HepG2 (cell line): Measurements from ENCODE around the gene GLB1L. TPM values are rescaled to one million over a fixed set of nuclear protein-coding genes. Genes with fewer than 3 reads are reported as not detected.
A peak's percentile ranks its signal among the peaks of the same experiment; 100 is the strongest.

Experiments
- BRF2 ChIP-seq: sonication (generic); formaldehyde crosslinking; IDR thresholded peaks from 2 replicates; pipeline ENCODE4 v1.8.1; 2022; ENCODE audit warnings: mild to moderate bottlenecking, missing genetic modification reagents
- CREBL2 ChIP-seq: sonication (generic); formaldehyde crosslinking; IDR thresholded peaks from 2 replicates; pipeline ENCODE4 v1.8.1; 2023; ENCODE audit warnings: missing genetic modification reagents, mild to moderate bottlenecking, borderline replicate concordance
- ELK4 ChIP-seq: sonication (generic); formaldehyde crosslinking; IDR thresholded peaks from 2 replicates; pipeline ENCODE4 v1.9.0; 2021; ENCODE audit warnings: missing genetic modification reagents, borderline replicate concordance
- ZBTB42 ChIP-seq: sonication (generic); formaldehyde crosslinking; IDR thresholded peaks from 2 replicates; pipeline ENCODE4 v1.5.0; 2020; ENCODE audit warnings: mild to moderate bottlenecking, missing genetic modification reagents
- ZBTB49 ChIP-seq: sonication (generic); formaldehyde crosslinking; IDR thresholded peaks from 2 replicates; pipeline ENCODE4 v1.4.0; 2020; ENCODE audit warnings: missing genetic modification reagents, borderline replicate concordance
- ZNF607 ChIP-seq: sonication (generic); formaldehyde crosslinking; IDR thresholded peaks from 2 replicates; pipeline ENCODE4 v1.5.1; 2020; ENCODE audit warnings: missing genetic modification reagents, mild to moderate bottlenecking, borderline replicate concordance
- polyA plus RNA-seq, 8 experiments: library from polyadenylated mRNA; depleted of rRNA in 3 of 8; stranded (reverse) in 7 of 8; unstranded in 1 of 8; fragments of >200 nt; fragmentation: Illumina TruSeq in 4 of 8; extraction: Trizol in 4 of 8; gene quantifications; 2 replicates each; pipeline versions ENCODE4 v1.2.1 to v1.2.3, GENCODE V29; 2011 to 2016; ENCODE audit warnings: low read depth in 4 of 8, missing spikeins in 1 of 8, mixed read lengths in 1 of 8; ENCODE audit not compliant: insufficient read depth in 1 of 8
- total RNA-seq, 5 experiments: library from RNA; depleted of rRNA; stranded (reverse); fragments of >200 nt; fragmentation: Illumina TruSeq; extraction: Trizol; gene quantifications; 2 replicates each; pipeline ENCODE4 v1.2.3, GENCODE V29; 2016; ENCODE audit warnings: low read depth in 1 of 5
- TF ChIP-seq, protein P1 (sequence below): sonication (generic); formaldehyde crosslinking; IDR thresholded peaks from 2 replicates; pipeline ENCODE4 v1.4.0; 2020; ENCODE audit warnings: missing genetic modification reagents
- TF ChIP-seq, protein P2 (sequence below): sonication (generic); formaldehyde crosslinking; IDR thresholded peaks from 2 replicates; pipeline ENCODE4 v1.5.0; 2020; ENCODE audit warnings: mild to moderate bottlenecking, missing genetic modification reagents
- TF ChIP-seq, protein P3 (sequence below): sonication (generic); formaldehyde crosslinking; IDR thresholded peaks from 2 replicates; pipeline ENCODE4 v1.4.0; 2020; ENCODE audit warnings: missing genetic modification reagents, borderline replicate concordance

The GLB1L gene
- total and polyA plus RNA-seq, 2 of the 13 experiments (the other 11 are each of a cell fraction or from before 2014, with no cell fraction given): 6.8 to 7.3 TPM

- TF ChIP-seq ZBTB49 (CRISPR knock-in tag) (no peak), ZNF607 (peak; percentile 95), BRF2 (CRISPR knock-in tag) (no peak), ELK4 (peak; percentile 43; the same call in 1 of the 2 replicates), ZBTB42 (no peak; the same call in 1 of the 2 replicates), CREBL2 (CRISPR knock-in tag) (peak; percentile 88; the same call in 1 of the 2 replicates)
- TF ChIP-seq, protein P1, sequence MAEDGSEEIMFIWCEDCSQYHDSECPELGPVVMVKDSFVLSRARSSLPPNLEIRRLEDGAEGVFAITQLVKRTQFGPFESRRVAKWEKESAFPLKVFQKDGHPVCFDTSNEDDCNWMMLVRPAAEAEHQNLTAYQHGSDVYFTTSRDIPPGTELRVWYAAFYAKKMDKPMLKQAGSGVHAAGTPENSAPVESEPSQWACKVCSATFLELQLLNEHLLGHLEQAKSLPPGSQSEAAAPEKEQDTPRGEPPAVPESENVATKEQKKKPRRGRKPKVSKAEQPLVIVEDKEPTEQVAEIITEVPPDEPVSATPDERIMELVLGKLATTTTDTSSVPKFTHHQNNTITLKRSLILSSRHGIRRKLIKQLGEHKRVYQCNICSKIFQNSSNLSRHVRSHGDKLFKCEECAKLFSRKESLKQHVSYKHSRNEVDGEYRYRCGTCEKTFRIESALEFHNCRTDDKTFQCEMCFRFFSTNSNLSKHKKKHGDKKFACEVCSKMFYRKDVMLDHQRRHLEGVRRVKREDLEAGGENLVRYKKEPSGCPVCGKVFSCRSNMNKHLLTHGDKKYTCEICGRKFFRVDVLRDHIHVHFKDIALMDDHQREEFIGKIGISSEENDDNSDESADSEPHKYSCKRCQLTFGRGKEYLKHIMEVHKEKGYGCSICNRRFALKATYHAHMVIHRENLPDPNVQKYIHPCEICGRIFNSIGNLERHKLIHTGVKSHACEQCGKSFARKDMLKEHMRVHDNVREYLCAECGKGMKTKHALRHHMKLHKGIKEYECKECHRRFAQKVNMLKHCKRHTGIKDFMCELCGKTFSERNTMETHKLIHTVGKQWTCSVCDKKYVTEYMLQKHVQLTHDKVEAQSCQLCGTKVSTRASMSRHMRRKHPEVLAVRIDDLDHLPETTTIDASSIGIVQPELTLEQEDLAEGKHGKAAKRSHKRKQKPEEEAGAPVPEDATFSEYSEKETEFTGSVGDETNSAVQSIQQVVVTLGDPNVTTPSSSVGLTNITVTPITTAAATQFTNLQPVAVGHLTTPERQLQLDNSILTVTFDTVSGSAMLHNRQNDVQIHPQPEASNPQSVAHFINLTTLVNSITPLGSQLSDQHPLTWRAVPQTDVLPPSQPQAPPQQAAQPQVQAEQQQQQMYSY: peak; percentile 71; the same call in 1 of the 2 replicates
- TF ChIP-seq, protein P2, sequence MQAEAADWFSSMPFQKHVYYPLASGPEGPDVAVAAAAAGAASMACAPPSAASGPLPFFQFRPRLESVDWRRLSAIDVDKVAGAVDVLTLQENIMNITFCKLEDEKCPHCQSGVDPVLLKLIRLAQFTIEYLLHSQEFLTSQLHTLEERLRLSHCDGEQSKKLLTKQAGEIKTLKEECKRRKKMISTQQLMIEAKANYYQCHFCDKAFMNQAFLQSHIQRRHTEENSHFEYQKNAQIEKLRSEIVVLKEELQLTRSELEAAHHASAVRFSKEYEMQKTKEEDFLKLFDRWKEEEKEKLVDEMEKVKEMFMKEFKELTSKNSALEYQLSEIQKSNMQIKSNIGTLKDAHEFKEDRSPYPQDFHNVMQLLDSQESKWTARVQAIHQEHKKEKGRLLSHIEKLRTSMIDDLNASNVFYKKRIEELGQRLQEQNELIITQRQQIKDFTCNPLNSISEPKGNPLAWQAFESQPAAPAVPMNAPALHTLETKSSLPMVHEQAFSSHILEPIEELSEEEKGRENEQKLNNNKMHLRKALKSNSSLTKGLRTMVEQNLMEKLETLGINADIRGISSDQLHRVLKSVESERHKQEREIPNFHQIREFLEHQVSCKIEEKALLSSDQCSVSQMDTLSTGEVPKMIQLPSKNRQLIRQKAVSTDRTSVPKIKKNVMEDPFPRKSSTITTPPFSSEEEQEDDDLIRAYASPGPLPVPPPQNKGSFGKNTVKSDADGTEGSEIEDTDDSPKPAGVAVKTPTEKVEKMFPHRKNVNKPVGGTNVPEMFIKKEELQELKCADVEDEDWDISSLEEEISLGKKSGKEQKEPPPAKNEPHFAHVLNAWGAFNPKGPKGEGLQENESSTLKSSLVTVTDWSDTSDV: 0 out of 2 replicates have a peak, but pooled peaks have one; percentile 71
- TF ChIP-seq, protein P3, sequence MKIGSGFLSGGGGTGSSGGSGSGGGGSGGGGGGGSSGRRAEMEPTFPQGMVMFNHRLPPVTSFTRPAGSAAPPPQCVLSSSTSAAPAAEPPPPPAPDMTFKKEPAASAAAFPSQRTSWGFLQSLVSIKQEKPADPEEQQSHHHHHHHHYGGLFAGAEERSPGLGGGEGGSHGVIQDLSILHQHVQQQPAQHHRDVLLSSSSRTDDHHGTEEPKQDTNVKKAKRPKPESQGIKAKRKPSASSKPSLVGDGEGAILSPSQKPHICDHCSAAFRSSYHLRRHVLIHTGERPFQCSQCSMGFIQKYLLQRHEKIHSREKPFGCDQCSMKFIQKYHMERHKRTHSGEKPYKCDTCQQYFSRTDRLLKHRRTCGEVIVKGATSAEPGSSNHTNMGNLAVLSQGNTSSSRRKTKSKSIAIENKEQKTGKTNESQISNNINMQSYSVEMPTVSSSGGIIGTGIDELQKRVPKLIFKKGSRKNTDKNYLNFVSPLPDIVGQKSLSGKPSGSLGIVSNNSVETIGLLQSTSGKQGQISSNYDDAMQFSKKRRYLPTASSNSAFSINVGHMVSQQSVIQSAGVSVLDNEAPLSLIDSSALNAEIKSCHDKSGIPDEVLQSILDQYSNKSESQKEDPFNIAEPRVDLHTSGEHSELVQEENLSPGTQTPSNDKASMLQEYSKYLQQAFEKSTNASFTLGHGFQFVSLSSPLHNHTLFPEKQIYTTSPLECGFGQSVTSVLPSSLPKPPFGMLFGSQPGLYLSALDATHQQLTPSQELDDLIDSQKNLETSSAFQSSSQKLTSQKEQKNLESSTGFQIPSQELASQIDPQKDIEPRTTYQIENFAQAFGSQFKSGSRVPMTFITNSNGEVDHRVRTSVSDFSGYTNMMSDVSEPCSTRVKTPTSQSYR (CRISPR knock-in tag): peak; percentile 65; the same call in 1 of the 2 replicates
Measured at GRCh38 chr2:219245148-219245898, at the start of gene GLB1L, which contains the start of gene STK16 (continued).
